Measurements from ENCODE around the gene NGFR. TPM values are rescaled to one million over a fixed set of nuclear protein-coding genes. Genes with fewer than 3 reads are reported as not detected.
"Not testable (repeated sequence)": the region's sequence is repeated elsewhere in the genome, so short reads cannot be mapped to it uniquely, and the experiment has no call there.

Gene NGFR
- total RNA-seq, 2 experiments from 2014 or later = 0.10 to 1.1 TPM

GRCh38 chr17:49501496-49501895 lies 6.4 kb downstream of the NGFR start:
- Histone ChIP-seq H3K4me2 (ENCODE audit: low read length) (no peak overlapping the region), H3K4me1 (ENCODE audit: insufficient read depth, low read length, poor library complexity, severe bottlenecking) (no peaks in the 10 kb centered on the region), H3K36me3 (ENCODE audit: insufficient read depth, low read length) (no peaks in the 10 kb centered on the region), H3K79me2 (ENCODE audit: insufficient read depth, low read depth, low read length) (no peaks in the 10 kb centered on the region), H4K20me1 (ENCODE audit: insufficient read depth, low read length) (no peaks in the 10 kb centered on the region), H3K4me3 (ENCODE audit: low read depth, low read length, poor library complexity, severe bottlenecking) (no peak overlapping the region), H3K27ac (ENCODE audit: low read depth, low read length, poor library complexity, severe bottlenecking) (no peak overlapping the region), H3K9me2 (ENCODE audit: insufficient read depth, low read length) (no peaks in the 10 kb centered on the region), H3K9me3 (ENCODE audit: low read length) (no peaks in the 10 kb centered on the region), H2AFZ (ENCODE audit: low read length) (no peak overlapping the region)
- TF ChIP-seq EZH2phosphoT487 (IDR thresholded peaks at IDR 0.05; ENCODE audit: borderline replicate concordance, low read depth, low read length) = no peak
- TF ChIP-seq CTCF (conservative IDR thresholded peaks at IDR 0.05; ENCODE audit: low read length) = no peak
- ChIA-PET CTCF (ENCODE audit: unreplicated experiment) (no interaction called here), POLR2A (no interaction called here)
- no TSS peak for BruUV-seq (replicated peaks)
- DNase-seq (ENCODE audit: low spot score) = no peak
- intact Hi-C loops (cut with micrococcal nuclease; ENCODE audit: unreplicated experiment) = no loop called here

- Histone ChIP-seq H3K4me2 (ENCODE audit: low read length) (no peak overlapping the region), H3K4me1 (ENCODE audit: insufficient read depth, low read length, poor library complexity, severe bottlenecking) (no peaks in the 10 kb centered on the region), H2AFZ (ENCODE audit: low read length) (no peak overlapping the region), H4K20me1 (ENCODE audit: insufficient read depth, low read length) (no peaks in the 10 kb centered on the region), H3K4me3 (ENCODE audit: low read depth, low read length, poor library complexity, severe bottlenecking) (no peak overlapping the region), H3K27ac (ENCODE audit: low read depth, low read length, poor library complexity, severe bottlenecking) (no peak overlapping the region), H3K79me2 (ENCODE audit: insufficient read depth, low read depth, low read length) (no peaks in the 10 kb centered on the region), H3K9me2 (ENCODE audit: insufficient read depth, low read length) (no peaks in the 10 kb centered on the region), H3K9me3 (ENCODE audit: low read length) (no peaks in the 10 kb centered on the region), H3K36me3 (ENCODE audit: insufficient read depth, low read length) (no peaks in the 10 kb centered on the region)
- DNase-seq (ENCODE audit: low spot score) = no peak
- ChIA-PET CTCF (ENCODE audit: unreplicated experiment) (interaction anchor here (0.5 kb wide), 1 partner anchor 688 kb away, joined by 5 read pairs; no protein-coding TSS in a partner anchor), POLR2A (no interaction called here)
- BruUV-seq (replicated peaks) = no TSS peak
- TF ChIP-seq EZH2phosphoT487 (IDR thresholded peaks at IDR 0.05; ENCODE audit: borderline replicate concordance, low read depth, low read length) (no peak), CTCF (conservative IDR thresholded peaks at IDR 0.05; ENCODE audit: low read length) (no peak)
- intact Hi-C loops (cut with micrococcal nuclease; ENCODE audit: unreplicated experiment) = no loop called here
Measured at GRCh38 chr17:49502254-49502653, 7.2 kb downstream of the NGFR start.

- H3K27ac ChIP-seq (ENCODE audit: low read depth, low read length, poor library complexity, severe bottlenecking); H3K9me2 ChIP-seq (ENCODE audit: insufficient read depth, low read length); intact Hi-C loops (cut with micrococcal nuclease; ENCODE audit: unreplicated experiment); H3K9me3 ChIP-seq (ENCODE audit: low read length); H4K20me1 ChIP-seq (ENCODE audit: insufficient read depth, low read length); BruUV-seq (replicated peaks); H3K36me3 ChIP-seq (ENCODE audit: insufficient read depth, low read length); H3K4me2 ChIP-seq (ENCODE audit: low read length); H3K4me1 ChIP-seq (ENCODE audit: insufficient read depth, low read length, poor library complexity, severe bottlenecking); POLR2A ChIA-PET; H3K79me2 ChIP-seq (ENCODE audit: insufficient read depth, low read depth, low read length); DNase-seq (ENCODE audit: low spot score); H2AFZ ChIP-seq (ENCODE audit: low read length); H3K4me3 ChIP-seq (ENCODE audit: low read depth, low read length, poor library complexity, severe bottlenecking): not testable (repeated sequence)
- CTCF ChIA-PET (ENCODE audit: unreplicated experiment) = interaction anchor here (0.5 kb wide), 1 partner anchor 688 kb away, joined by 5 read pairs; no protein-coding TSS in a partner anchor
Measured at GRCh38 chr17:49502680-49503079, 7.6 kb downstream of the NGFR start.

Measured in OCI-LY7 (cell line).